GM23248 (cell line): ENCODE measurements around the gene ZNF836.

Experiments
- EZH2 ChIP-seq: fragments of 200-600 bp; sonication (generic); IDR thresholded peaks from 2 replicates; pipeline ENCODE4 v1.6.1; 2018; ENCODE audit warnings: antibody characterized with exemption, mild to moderate bottlenecking; ENCODE audit not compliant: insufficient read depth, poor library complexity, severe bottlenecking
- EZH2phosphoT487 ChIP-seq: fragments of 200-600 bp; sonication (generic); IDR thresholded peaks from 2 replicates; pipeline ENCODE4 v1.6.1; 2018; ENCODE audit warnings: antibody characterized with exemption, moderate library complexity, mild to moderate bottlenecking, low read depth; ENCODE audit not compliant: insufficient read depth

GRCh38 chr19:52138278-52138982 lies 33.0 kb downstream of the ZNF836 start:
- no peak for TF ChIP-seq EZH2phosphoT487
- TF ChIP-seq EZH2, result no peak
